ENCODE data around the gene PRMT2. TPM values are rescaled to one million over a fixed set of nuclear protein-coding genes. Genes with fewer than 3 reads are reported as not detected.
"Not testable (repeated sequence)": the region's sequence is repeated elsewhere in the genome, so short reads cannot be mapped to it uniquely, and the experiment has no call there.

The PRMT2 gene
- total RNA-seq, 1 donor from 2014 or later: 75.4 TPM

DNA sequence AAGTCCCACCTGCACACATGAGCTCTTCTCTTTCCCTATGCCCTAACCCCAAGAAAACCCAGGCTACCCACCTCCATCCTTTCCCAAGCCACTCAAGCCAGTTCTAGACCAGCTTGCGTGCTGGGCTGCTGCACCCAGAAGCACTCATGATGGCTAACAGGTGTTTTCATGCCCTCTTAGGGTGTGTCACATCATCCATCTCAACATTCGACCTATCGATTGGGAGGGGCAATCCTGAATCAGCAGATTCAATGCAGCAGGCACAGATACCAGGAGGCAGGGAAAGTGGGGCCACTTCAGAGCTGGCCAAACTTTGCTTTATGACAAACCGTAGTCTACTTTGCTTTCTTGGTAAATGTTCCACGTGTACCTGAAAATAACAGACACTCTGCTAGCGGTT, 6.6 kb upstream of the PRMT2 start:
- peaks cover 3% of the 10 kb centered on the region for H3K9me3 ChIP-seq (ENCODE audit: low read depth)
- Mint-ChIP-seq H3K9me3 (peaks cover 33% of the 10 kb centered on the region), H3K27ac (no peak overlapping the region), H3K4me3 (no peak overlapping the region), H3K4me1 (peaks cover 9% of the 10 kb centered on the region), H3K27me3 (ENCODE audit: insufficient read depth, low read depth) (peaks cover 17% of the 10 kb centered on the region), H3K36me3 (no peaks in the 10 kb centered on the region)
- no peaks in the 10 kb centered on the region for H3F3A ChIP-seq (ENCODE audit: low read depth)
- no peak overlapping the region for H3K4me3 ChIP-seq
- DNase-seq (ENCODE audit: low spot score): no peak
- no peak overlapping the region for H3K4me2 ChIP-seq
- no peaks in the 10 kb centered on the region for H4K20me1 ChIP-seq (ENCODE audit: low read depth)
- H3K27ac ChIP-seq: no peak overlapping the region
- no peak overlapping the region for H2AFZ ChIP-seq (replicated peaks)
- no peaks in the 10 kb centered on the region for H3K4me1 ChIP-seq
- no peak for TF ChIP-seq EZH2 (IDR thresholded peaks at IDR 0.05)
- TF ChIP-seq, protein P1, sequence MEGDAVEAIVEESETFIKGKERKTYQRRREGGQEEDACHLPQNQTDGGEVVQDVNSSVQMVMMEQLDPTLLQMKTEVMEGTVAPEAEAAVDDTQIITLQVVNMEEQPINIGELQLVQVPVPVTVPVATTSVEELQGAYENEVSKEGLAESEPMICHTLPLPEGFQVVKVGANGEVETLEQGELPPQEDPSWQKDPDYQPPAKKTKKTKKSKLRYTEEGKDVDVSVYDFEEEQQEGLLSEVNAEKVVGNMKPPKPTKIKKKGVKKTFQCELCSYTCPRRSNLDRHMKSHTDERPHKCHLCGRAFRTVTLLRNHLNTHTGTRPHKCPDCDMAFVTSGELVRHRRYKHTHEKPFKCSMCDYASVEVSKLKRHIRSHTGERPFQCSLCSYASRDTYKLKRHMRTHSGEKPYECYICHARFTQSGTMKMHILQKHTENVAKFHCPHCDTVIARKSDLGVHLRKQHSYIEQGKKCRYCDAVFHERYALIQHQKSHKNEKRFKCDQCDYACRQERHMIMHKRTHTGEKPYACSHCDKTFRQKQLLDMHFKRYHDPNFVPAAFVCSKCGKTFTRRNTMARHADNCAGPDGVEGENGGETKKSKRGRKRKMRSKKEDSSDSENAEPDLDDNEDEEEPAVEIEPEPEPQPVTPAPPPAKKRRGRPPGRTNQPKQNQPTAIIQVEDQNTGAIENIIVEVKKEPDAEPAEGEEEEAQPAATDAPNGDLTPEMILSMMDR (IDR thresholded peaks at IDR 0.05): no peak
- TF ChIP-seq EZH2phosphoT487 (IDR thresholded peaks at IDR 0.05): no peak
- no peaks in the 10 kb centered on the region for H3K36me3 ChIP-seq
- no peaks in the 10 kb centered on the region for H3K79me2 ChIP-seq (ENCODE audit: low read depth)
- no peaks in the 10 kb centered on the region for H3K27me3 ChIP-seq
- H3K9ac ChIP-seq: no peak overlapping the region

DNA sequence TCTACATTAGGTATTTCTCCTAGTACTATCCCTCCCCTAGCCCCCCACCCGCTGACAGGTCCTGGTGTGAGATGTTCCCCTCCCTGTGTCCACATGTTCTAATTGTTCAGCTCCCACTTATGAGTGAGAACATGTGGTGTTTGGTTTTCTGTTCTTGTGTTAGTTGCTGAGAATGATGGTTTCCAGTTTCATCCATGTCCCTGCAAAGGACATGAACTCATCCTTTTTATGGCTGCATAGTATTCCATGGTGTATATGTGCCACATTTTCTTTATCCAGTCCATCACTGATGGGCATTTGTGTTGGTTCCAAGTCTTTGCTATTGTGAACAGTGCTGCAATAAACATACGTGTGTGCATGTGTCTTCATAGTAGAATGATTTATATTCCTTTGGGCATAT, 4.6 kb upstream of the PRMT2 start:
- peaks cover 23% of the 10 kb centered on the region for H3K9me3 Mint-ChIP-seq
- not testable (repeated sequence) for H3K4me1 ChIP-seq; H3K36me3 ChIP-seq; H3K9ac ChIP-seq; H3K4me1 Mint-ChIP-seq; H2AFZ ChIP-seq (replicated peaks); H3K36me3 Mint-ChIP-seq; H3K4me3 ChIP-seq; H3K9me3 ChIP-seq (ENCODE audit: low read depth); H3K79me2 ChIP-seq (ENCODE audit: low read depth); H3K4me2 ChIP-seq; H3K27ac Mint-ChIP-seq; H4K20me1 ChIP-seq (ENCODE audit: low read depth); H3K4me3 Mint-ChIP-seq; H3K27me3 Mint-ChIP-seq (ENCODE audit: insufficient read depth, low read depth); H3K27me3 ChIP-seq; DNase-seq (ENCODE audit: low spot score); H3K27ac ChIP-seq
- peaks cover 12% of the 10 kb centered on the region for H3F3A ChIP-seq (ENCODE audit: low read depth)

DNA sequence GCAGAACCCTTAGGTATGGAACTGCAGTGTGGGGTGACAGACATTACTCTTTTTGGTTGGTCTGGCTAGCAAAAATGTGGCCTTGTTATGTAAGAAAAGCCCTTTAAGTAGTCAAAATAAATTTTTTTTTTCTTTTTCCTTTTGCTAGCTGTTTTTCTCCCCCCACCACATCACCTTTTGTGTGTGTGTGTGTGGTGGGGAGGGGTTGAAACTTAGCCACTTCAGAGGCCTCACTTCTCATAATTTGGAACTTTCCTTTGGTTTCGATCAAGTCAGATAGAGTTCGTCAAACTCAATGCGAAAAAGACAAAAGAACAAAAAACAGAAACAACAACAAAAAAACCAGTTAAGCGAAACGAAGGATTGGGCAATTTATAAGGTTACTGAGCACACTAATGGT, 1.9 kb upstream of the PRMT2 start:
- no peaks in the 10 kb centered on the region for H3K9me3 ChIP-seq (ENCODE audit: low read depth)
- DNase-seq (ENCODE audit: low spot score): no peak
- H3K27me3 ChIP-seq: no peaks in the 10 kb centered on the region
- H3K27ac ChIP-seq: no peak overlapping the region
- H2AFZ ChIP-seq (replicated peaks): peak overlapping the region; percentile 51
- H3K4me1 ChIP-seq: peaks cover 12% of the 10 kb centered on the region
- H3K27ac Mint-ChIP-seq: no peak overlapping the region
- no peak overlapping the region for H3K4me3 ChIP-seq
- H3K36me3 Mint-ChIP-seq: peaks cover 5% of the 10 kb centered on the region
- H3F3A ChIP-seq (ENCODE audit: low read depth): peaks cover 17% of the 10 kb centered on the region
- peaks cover 7% of the 10 kb centered on the region for H3K36me3 ChIP-seq
- TF ChIP-seq EZH2 (IDR thresholded peaks at IDR 0.05) (no peak), EZH2phosphoT487 (IDR thresholded peaks at IDR 0.05) (no peak)
- TF ChIP-seq, protein P1 (IDR thresholded peaks at IDR 0.05): no peak
- H3K27me3 Mint-ChIP-seq (ENCODE audit: insufficient read depth, low read depth): peaks cover 2% of the 10 kb centered on the region
- H4K20me1 ChIP-seq (ENCODE audit: low read depth): peaks cover 20% of the 10 kb centered on the region
- peak overlapping the region; percentile 13 for H3K4me3 Mint-ChIP-seq
- peaks cover 30% of the 10 kb centered on the region for H3K4me1 Mint-ChIP-seq
- no peak overlapping the region for H3K4me2 ChIP-seq
- peaks cover 2% of the 10 kb centered on the region for H3K9me3 Mint-ChIP-seq
- H3K79me2 ChIP-seq (ENCODE audit: low read depth): peaks cover 26% of the 10 kb centered on the region
- no peak overlapping the region for H3K9ac ChIP-seq

DNA sequence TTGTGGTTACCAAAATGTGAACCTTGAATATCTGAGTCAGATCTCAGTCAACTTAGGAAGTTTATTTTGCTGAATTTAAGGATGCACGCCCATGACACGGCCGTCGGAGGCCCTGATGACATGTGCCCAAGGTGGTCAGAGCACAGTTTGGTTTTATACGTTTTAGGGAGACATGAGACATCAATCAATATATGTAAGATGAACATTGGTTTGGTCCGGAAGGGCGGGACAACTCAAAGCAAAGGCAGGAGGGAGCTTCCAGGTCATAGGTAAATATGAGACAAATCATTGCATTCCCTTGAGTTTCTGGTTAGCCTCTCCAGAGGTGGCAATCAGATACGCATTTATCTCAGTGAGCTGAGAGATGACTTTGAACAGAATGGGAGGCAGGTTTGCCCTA, 1.0 kb upstream of the PRMT2 start:
- Histone ChIP-seq H3K36me3 (peaks cover 7% of the 10 kb centered on the region), H3K27ac (peak overlapping the region; percentile 90), H3K79me2 (ENCODE audit: low read depth) (peaks cover 34% of the 10 kb centered on the region), H2AFZ (replicated peaks) (peak overlapping the region; percentile 51), H3K9ac (no peak overlapping the region), H3K27me3 (no peaks in the 10 kb centered on the region), H4K20me1 (ENCODE audit: low read depth) (peaks cover 20% of the 10 kb centered on the region), H3F3A (ENCODE audit: low read depth) (peaks cover 17% of the 10 kb centered on the region), H3K9me3 (ENCODE audit: low read depth) (no peaks in the 10 kb centered on the region), H3K4me2 (peak overlapping the region; percentile 78), H3K4me1 (peaks cover 12% of the 10 kb centered on the region), H3K4me3 (peak overlapping the region; percentile 84)
- Mint-ChIP-seq H3K27me3 (ENCODE audit: insufficient read depth, low read depth) (no peaks in the 10 kb centered on the region), H3K4me1 (peaks cover 37% of the 10 kb centered on the region), H3K27ac (peak overlapping the region; percentile 94), H3K9me3 (no peaks in the 10 kb centered on the region), H3K4me3 (peak overlapping the region; percentile 93), H3K36me3 (peaks cover 8% of the 10 kb centered on the region)
- TF ChIP-seq, protein P1 (IDR thresholded peaks at IDR 0.05): no peak
- no peak for TF ChIP-seq EZH2phosphoT487 (IDR thresholded peaks at IDR 0.05)
- no peak for TF ChIP-seq EZH2 (IDR thresholded peaks at IDR 0.05)
- no peak for DNase-seq (ENCODE audit: low spot score)
